H1 (cell line): ENCODE data around the gene GJD2. TPM values are rescaled to one million over a fixed set of nuclear protein-coding genes. Genes with fewer than 3 reads are reported as not detected.
A peak's percentile ranks its signal among the peaks of the same experiment; 100 is the strongest.

Source experiments
- CHD7 ChIP-seq: fragments of 300-600 bp; sonication (generic); IDR thresholded peaks from 2 replicates; pipeline ENCODE4 v1.7.1; 2012; ENCODE audit warnings: low read length, moderate library complexity, mild to moderate bottlenecking, inconsistent platforms; ENCODE audit not compliant: insufficient replicate concordance
- CTCF ChIP-seq, 3 experiments: IDR thresholded peaks; 1 replicate in 2 of 3; 2 replicates in 1 of 3; pipeline versions ENCODE4 v1.5.1 to v1.6.1; 2011; ENCODE audit warnings: low read length in 3 of 3, mild to moderate bottlenecking in 3 of 3, inconsistent platforms in 2 of 3, low read depth in 1 of 3, moderate library complexity in 1 of 3; ENCODE audit not compliant: insufficient read depth in 1 of 3; ENCODE audit errors: control extremely low read depth in 1 of 3
- GABPA ChIP-seq: IDR thresholded peaks from 2 replicates; pipeline ENCODE4 v1.6.1; 2011; ENCODE audit warnings: mild to moderate bottlenecking, low read length, moderate library complexity, borderline replicate concordance; ENCODE audit not compliant: insufficient read depth
- JUND ChIP-seq: IDR thresholded peaks from 2 replicates; pipeline ENCODE4 v1.6.1; 2011; ENCODE audit warnings: mild to moderate bottlenecking, improper control_type of control experiment, low read length
- PHF8 ChIP-seq: fragments of 200-600 bp; sonication (generic); conservative IDR thresholded peaks from 2 replicates; pipeline ENCODE4 v1.7.1; 2012; ENCODE audit warnings: low read depth, mild to moderate bottlenecking, inconsistent platforms, low read length, moderate library complexity
- SP2 ChIP-seq: IDR thresholded peaks from 2 replicates; pipeline ENCODE4 v1.6.1; 2012; ENCODE audit warnings: mild to moderate bottlenecking, low read length, inconsistent platforms
- SP4 ChIP-seq: IDR thresholded peaks from 2 replicates; pipeline ENCODE4 v1.6.1; 2012; ENCODE audit warnings: low read length, inconsistent platforms
- SRF ChIP-seq: IDR thresholded peaks from 2 replicates; pipeline ENCODE4 v1.6.1; 2011; ENCODE audit warnings: mild to moderate bottlenecking, low read depth, low read length, moderate library complexity
- polyA plus RNA-seq, 7 experiments: library from polyadenylated mRNA; depleted of rRNA in 3 of 7; stranded (reverse) in 5 of 7; unstranded in 2 of 7; fragments of >200 nt in 5 of 7; fragments of 200-250 nt in 2 of 7; gene quantifications; 1 replicate in 5 of 7; 2 replicates in 1 of 7; 4 replicates in 1 of 7; pipeline versions ENCODE4 v1.2.1 to v1.2.3, GENCODE V29; 2011 to 2013; ENCODE audit warnings: missing spikeins in 2 of 7, mixed read lengths in 2 of 7
- total RNA-seq: library from RNA; stranded (reverse); fragmentation: NEBNext Ultra II Directional; extraction: Animal tissue kit (Norgen Biotek cat#: 25700); gene quantifications from 2 replicates; pipeline ENCODE4 v1.2.1, GENCODE V29; 2021

The GJD2 gene
- total and polyA plus RNA-seq, 2 of the 8 experiments (the other 6 are each of a cell fraction or from before 2014, with no cell fraction given): 0.39 to 0.54 TPM

- TF ChIP-seq CHD7: no peak
- TF ChIP-seq GABPA: no peak
- no peak for TF ChIP-seq SP2
- TF ChIP-seq JUND: no peak
- TF ChIP-seq PHF8: 0 out of 2 replicates have a peak, but pooled peaks have one; percentile 23
- no peak for TF ChIP-seq SRF
- peak; percentile 8 to 44 (median 9) for TF ChIP-seq CTCF (IDR thresholded peaks at IDR 0.05; ENCODE audit: control extremely low read depth in 1 of 3, insufficient read depth in 1 of 3, low read depth in 1 of 3, low read length in 3 of 3)
- no peak for TF ChIP-seq SP4
Measured at GRCh38 chr15:34754674-34755418, at the start of gene GJD2 (continued).
